ENCODE data around the gene AGBL1.
"Not testable (repeated sequence)": the region's sequence is repeated elsewhere in the genome, so short reads cannot be mapped to it uniquely, and the experiment has no call there.

The AGBL1 gene

DNA sequence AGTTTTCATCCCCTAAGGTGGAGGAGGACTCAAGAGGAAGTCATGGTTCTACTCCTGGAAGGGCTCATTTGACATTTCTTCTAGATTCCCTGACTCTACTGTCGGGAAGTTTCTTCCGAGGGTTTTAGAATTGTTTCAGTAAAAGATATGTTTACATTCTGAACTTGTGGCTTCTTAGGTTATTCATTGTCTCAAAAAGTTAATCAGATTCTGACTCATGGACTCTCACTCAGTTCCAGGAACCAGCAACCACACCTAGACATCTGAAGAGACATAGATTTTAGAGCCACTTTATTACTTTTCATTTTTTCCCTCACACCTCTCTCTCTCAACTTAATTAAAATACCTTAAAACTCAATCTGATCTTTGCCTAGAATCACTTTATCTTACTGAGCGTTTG lies 862.6 kb downstream of the AGBL1 start:
- DNase-seq (ENCODE audit: low read depth) = no peak

DNA sequence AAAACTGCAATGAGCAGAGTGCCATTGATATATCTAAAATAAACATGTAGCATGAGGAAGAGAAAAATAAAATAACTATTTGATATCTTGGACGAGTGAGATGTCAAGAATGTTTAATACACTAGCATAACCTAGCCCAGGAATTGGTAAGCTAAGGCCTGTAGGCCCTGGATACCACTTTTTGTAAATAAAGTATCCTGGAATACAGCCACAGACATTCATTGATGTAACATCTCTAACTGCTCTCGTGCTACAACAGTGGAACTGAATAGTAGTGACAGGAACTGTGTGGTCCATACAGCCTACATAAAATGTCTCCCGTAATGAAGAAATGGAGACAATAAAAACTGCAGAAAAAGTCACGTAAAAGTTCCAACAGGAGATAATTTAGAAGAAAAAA lies 869.0 kb downstream of the AGBL1 start:
- no peak for DNase-seq (ENCODE audit: low read depth)

DNA sequence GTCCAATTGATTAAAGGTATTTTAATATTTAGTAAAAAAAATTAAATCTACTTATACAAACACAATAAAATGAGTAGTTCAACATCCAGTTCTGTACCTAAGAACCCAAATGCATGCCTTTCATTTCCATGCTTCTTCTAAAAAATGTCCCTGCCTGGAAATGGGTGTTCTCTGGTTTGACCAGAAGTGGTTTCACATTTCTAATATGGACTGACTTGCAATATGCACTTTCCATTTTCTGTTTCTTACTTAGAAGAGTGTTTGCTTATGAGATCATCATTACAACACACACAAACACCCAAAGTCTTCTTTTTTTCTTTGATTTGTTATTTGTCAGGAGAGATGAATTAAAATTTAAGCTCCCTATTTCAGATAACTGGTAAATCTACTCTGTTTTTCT lies 879.6 kb downstream of the AGBL1 start:
- DNase-seq (ENCODE audit: low read depth) = no peak

DNA sequence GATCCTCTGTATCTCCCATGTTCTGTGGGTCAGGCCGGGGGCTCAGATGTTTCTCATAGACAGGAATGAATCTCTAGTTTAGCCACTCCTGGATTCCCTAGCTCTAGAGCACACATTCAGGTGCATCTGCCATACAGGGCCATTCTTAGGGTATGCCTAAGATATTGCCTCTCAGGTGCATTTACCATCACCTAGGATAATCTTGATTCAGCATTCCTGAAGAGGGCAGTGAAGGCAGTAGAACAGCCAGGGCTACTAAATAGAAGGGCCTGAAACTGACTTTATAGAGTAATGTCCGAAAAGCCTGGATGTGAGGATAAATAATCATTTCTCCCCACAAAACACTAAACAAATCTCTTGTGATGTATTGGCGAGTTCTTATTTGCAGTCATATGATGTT lies 882.0 kb downstream of the AGBL1 start:
- no peak for DNase-seq (ENCODE audit: low read depth)

DNA sequence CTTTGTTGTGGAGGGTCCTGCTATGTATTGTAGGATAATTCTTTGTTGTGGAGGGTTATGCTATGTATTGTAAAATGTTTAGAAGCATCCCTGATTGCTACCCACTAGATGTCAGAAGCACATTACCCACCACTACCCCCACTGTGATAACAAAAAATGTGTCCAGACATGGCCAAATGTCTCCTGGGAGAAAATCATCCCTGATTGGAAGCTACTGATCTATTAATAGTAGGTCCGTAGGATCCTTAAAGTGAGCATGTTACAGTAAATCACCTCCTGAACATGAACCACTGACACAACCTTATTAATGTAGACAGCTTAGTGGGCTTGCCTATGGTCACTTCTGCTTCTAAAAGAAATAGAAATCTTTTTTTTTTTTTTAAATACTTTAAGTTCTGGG lies 884.6 kb downstream of the AGBL1 start:
- no peak for DNase-seq (ENCODE audit: low read depth)

DNA sequence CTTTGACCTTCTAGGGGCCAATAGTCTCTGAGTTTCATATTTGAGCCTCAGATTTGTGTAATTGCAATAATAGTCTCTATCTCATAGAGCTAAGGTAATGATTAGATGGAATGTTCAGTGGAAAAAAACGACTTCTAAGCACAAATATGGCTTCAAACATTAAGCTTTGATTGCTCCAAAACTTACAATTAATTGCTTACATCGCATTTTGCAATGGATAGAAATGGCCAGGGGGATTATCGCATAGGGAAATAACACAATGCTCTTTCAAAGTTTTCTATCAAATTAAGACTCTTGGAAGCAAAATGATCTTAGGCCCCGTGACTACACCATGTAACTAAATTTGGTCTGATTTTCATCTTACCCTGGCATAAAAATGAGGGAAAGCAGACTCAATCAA lies 888.6 kb downstream of the AGBL1 start:
- DNase-seq (ENCODE audit: low read depth) = no peak

DNA sequence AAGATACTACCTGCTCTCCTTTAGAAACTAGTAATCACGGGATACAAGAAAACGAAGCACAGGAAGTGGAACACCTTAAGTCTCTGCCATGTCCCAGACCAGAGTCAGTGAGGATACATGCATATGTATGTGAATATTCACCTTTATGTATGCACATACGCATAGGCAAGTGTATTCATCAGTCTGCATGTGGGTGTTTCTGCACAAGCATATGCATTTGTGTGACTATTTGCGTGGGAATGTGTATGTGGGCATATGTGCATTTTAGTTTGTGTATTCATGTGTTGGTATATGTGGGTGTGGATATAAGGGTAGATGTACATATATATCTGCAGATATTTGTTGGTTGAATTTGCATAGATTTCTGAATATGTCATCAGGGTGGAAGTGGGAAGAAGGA lies 889.7 kb downstream of the AGBL1 start:
- no peak for DNase-seq (ENCODE audit: low read depth)

DNA sequence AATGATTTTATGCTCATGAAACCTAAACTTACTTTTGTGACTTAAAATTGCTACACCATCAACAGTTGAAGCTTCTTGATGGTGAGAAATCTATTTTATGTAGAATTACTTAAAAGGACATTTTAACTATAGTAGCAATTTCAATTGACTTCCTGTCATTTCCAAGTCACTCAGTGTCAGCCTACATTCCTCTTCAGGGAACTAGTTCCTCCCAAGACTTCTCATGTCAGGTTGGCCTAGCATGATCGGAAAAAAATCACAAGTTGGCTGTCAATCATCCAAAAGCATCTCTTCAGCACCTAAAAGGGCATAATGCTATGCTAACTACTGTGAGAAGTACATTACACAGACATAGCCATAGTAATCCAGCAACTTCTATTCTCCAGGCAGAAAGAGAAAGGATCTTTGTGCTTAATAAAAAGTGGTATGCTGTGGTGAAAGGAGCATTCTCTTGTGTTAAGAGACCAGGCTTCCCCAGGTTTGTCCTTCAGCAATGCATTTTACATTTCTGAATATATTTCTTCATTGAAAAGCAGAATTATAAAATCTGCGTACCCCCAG lies 893.7 kb downstream of the AGBL1 start:
- DNase-seq (ENCODE audit: low read depth) = no peak

DNA sequence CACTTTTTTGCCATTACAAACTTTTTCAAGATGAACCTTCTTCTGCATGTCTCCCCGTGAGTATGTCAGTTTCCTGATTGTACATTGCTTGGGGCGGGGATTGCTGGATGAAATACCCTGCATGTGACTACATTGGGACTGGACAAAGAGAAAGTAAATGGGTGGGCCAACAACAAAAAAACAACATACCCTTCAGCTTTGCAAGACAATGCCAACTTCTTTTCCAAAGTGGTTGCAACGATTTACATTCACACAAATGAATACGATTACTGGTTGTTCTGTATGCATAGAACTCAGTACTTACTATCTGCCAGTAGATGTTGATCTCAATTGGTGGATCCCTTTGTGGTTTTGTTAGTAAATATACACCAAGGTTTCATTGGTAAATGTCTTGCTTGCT lies 908.4 kb downstream of the AGBL1 start:
- no peak for DNase-seq (ENCODE audit: low read depth)

DNA sequence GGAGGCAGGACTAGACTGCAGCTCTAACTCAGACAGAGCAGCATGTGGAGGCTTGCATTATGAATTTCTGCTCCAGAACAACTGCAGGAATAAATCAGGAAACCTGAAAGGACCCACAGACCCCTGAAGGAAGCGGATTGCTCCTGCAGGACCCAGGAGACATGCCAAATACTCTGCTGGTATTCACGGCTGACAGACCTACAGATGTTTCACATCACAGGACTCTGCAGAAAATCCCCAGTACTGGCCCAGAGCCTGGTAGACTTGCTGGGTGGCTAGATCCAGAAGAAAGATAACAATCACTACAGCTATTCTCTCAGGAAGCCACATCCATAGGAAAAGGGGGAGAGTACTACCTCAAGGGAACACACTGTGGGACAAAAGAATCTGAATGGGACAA lies 942.1 kb downstream of the AGBL1 start:
- no peak for DNase-seq (ENCODE audit: low read depth)

DNA sequence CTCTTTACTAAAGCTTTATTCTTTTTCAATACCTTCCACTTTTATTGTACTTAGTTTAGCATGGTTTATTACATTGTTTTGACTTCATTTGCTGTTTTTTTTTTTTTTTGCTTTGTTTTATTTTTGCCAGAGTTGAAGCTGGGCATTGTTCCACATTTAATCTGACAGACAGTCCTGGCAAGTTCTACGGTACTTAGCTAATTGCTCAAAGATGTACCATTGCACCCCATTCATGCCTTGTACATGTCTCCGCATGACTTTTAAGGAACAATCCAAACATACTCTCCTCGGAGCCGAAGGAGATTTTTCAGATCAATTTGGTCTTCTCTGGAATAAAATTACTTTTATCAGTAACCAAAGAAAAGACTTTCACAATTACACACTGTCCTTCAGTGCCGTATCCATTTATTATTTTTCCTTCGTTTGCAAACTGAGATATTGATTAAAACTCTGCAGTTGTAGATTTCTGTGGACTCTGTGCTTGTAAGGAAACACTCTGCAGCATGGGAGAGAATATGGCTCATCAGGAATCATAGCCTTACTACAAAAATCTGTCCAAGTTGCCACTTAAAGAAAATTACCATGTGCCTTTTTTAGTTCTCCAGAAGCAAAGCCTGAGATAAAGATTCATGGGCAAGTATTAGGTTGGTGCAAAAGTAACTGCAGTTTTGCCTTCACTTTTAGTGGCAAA lies 952.0 kb downstream of the AGBL1 start:
- no peak for DNase-seq (ENCODE audit: low read depth)

DNA sequence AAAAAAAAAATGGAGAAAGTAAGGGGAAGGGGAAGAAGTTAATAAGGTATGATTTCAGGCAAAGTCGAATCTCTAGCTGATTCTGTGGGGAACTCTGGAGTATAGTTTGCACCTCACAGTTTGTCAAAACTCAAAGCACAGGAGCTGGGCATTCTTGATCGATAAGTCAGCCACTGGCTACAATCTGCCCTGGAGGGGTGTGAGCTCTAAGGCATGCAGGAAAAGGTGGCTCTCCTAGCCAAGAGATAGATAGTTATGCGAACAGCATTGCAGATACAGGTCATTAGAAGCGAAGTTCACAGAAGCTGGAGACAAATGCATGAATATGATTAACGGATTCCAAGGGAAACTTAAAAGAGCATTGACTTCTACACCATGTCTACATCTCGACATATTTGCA lies 952.6 kb downstream of the AGBL1 start:
- no peak for DNase-seq (ENCODE audit: low read depth)

DNA sequence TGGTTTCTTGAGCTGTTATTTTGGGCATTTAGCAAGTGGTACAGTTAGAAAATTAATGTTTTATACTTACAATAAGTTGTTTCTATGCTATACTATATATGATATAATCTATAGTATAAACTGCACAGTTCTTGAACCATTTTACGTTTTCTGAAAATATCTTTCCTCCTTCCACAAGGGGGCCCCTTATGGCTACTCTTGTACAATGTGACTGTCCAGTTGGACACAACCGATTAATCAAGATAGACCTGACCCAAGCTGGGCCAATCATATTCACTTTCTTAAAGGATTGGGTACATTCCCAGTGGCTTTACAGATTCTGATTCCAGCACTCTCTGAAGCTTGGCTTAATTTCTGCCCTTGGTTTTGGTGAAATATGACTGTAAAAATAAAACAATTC lies 953.4 kb downstream of the AGBL1 start:
- DNase-seq (ENCODE audit: low read depth) = no peak

DNA sequence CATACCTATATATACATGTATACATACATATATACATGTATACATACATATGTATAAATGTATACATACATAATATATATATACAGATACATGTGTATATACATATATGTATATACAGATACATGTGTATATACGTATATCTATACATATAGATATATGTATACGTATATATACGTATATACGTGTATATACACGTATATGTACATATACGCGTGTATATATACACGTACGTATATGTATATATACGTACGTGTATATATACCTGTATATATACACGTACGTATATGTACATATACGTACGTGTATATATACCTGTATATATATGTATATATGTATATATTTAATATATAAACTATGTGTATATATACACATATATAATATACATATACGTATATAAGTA lies 955.2 kb downstream of the AGBL1 start:
- no peak for DNase-seq (ENCODE audit: low read depth)

DNA sequence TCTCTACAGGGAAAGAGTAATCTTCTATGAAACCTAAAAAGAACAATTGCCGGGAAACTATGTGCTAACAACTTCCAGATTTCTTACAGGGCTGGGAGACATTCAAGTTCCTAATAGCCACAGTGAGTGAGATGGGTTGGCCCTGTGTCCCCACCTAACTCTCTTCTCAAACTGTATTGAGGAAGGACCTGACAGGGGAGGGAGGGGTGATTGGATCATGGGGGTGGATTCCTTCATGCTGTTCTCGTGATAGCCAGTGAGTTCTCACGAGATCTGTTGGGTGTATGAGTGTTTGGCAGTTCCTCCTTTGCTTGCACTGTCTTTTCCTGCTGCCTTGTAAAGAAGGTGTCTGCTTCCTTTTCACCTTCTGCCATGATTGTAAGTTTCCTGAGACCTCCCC lies 958.7 kb downstream of the AGBL1 start:
- no peak for DNase-seq (ENCODE audit: low read depth)

DNA sequence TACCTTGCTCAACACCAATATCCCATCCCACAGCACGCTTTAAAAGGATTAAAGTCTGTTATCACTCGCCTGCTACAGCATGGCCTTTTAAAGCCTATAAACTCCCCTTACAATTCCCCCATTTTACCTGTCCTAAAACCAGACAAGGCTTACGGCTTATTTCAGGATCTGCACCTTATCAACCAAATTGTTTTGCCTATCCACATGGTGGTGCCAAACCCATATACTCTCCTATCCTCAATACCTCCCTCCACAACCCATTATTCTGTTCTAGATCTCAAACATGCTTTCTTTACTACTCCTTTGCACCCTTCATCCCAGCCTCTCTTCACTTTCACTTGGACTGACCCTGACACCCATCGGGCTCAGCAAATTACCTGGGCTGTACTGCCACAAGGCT lies 962.9 kb downstream of the AGBL1 start:
- DNase-seq (ENCODE audit: low read depth) = not testable (repeated sequence)

DNA sequence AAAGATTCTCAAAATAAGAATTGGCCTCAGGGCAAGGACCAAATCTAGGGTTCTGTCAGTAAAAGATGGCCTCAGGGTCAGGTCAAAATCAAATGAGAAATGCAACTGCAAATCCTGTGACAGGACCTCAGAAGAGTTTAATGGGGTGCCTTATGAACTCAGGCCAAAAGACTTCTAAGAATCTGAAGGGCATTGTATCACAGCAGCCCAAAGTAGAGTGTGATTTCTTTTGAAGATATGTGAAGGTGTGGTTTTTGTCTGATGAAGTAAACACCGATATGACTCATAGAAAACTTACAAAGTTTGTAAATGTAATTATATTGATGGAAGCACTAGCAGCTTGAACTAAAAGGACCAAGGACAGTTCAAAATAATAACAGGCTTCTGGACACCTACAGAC lies 966.1 kb downstream of the AGBL1 start:
- no peak for DNase-seq (ENCODE audit: low read depth)

DNA sequence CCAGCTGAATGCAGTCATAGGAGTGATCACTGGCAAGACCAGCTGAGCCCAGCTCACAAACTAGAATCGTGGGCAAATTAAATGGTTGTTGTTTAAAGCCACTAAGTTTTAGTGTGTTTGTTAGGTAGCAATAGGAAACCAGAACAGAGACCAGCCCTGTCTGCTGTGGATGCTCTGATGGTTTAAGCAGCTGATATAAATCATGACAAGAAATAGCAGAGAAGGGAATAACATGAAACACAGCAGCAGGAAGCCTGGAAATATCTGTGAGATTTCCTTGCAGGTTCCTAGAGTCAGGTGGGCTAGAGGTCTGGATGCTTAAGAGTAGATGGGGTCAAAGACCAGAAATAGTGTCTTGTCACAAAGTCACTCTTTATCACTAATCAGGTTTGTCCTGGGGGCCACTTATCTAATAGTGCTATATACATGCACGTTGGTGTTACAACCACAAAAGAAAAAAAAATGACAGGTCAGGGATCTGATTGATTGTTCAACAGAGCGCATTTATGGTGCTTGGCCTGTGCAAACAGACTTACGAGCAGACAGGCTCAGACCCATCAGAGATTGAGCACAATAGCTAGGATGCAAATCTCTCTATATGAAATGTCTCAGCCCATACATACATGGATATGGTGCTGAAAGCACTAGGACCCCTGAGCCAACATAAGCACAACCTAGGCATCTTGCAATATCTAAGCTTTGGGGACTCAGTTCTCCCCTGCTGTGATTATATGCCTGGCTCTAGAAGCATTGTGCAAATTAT lies 967.7 kb downstream of the AGBL1 start:
- no peak for DNase-seq (ENCODE audit: low read depth)

Measured in T follicular helper cell (primary cell).